Parathyroid adenoma (tissue), 2 donors: Measurements from ENCODE around the gene NTN1.

Experiments used
- H2AFZ ChIP-seq: fragments of 300-600 bp; sonication (generic); one replicate; pipeline ENCODE4 v1.7.0; 2017; ENCODE audit warnings: antibody characterized with exemption, mild to moderate bottlenecking
- H3K27ac ChIP-seq: fragments of 300-600 bp; sonication (generic); one replicate; pipeline ENCODE4 v1.7.0; 2017
- H3K27me3 ChIP-seq: fragments of 300-600 bp; sonication (generic); one replicate; pipeline ENCODE4 v1.7.0; 2017; ENCODE audit warnings: low read length; ENCODE audit not compliant: control insufficient read depth, insufficient read depth
- H3K36me3 ChIP-seq: fragments of 300-600 bp; sonication (generic); one replicate; pipeline ENCODE4 v1.7.0; 2017; ENCODE audit warnings: low read length; ENCODE audit not compliant: control insufficient read depth, insufficient read depth
- H3K4me1 ChIP-seq: fragments of 300-600 bp; sonication (generic); one replicate; pipeline ENCODE4 v1.7.0; 2017; ENCODE audit warnings: control low read depth
- H3K4me2 ChIP-seq: fragments of 300-600 bp; sonication (generic); one replicate; pipeline ENCODE4 v1.7.0; 2017; ENCODE audit warnings: low read length
- H3K4me3 ChIP-seq: fragments of 300-600 bp; sonication (generic); one replicate; pipeline ENCODE4 v1.7.0; 2017; ENCODE audit warnings: low read depth, low read length
- H3K79me2 ChIP-seq: fragments of 300-600 bp; sonication (generic); one replicate; pipeline ENCODE4 v1.7.0; 2017; ENCODE audit warnings: control low read depth
- H3K9ac ChIP-seq: fragments of 300-600 bp; sonication (generic); one replicate; pipeline ENCODE4 v1.7.0; 2017; ENCODE audit warnings: mild to moderate bottlenecking
- H3K9me3 ChIP-seq: fragments of 300-600 bp; sonication (generic); one replicate; pipeline ENCODE4 v1.7.0; 2017; ENCODE audit warnings: low read length; ENCODE audit not compliant: control insufficient read depth
- CTCF ChIP-seq: fragments of 300-600 bp; sonication (generic); IDR thresholded peaks from one replicate; pipeline ENCODE4 v1.7.0; 2017; ENCODE audit warnings: antibody characterized with exemption, mild to moderate bottlenecking
- donor health status: primary hyperparathyroidism.

The NTN1 gene

GRCh38 chr17:9057310-9057709 is 36.0 kb downstream of the NTN1 start:
- no peak overlapping the region for H3K9ac ChIP-seq
- H3K4me2 ChIP-seq: no peak overlapping the region
- H3K27me3 ChIP-seq: no peaks in the 10 kb centered on the region
- no peaks in the 10 kb centered on the region for H3K36me3 ChIP-seq
- H2AFZ ChIP-seq: no peak overlapping the region
- no peak for TF ChIP-seq CTCF
- H3K4me3 ChIP-seq: no peak overlapping the region
- H3K27ac ChIP-seq: no peak overlapping the region
- H3K9me3 ChIP-seq: no peaks in the 10 kb centered on the region
- no peaks in the 10 kb centered on the region for H3K79me2 ChIP-seq
- no peaks in the 10 kb centered on the region for H3K4me1 ChIP-seq

GRCh38 chr17:9062399-9062902 is 41.1 kb downstream of the NTN1 start:
- no peak for TF ChIP-seq CTCF
- Histone ChIP-seq H3K9ac (no peak overlapping the region), H3K9me3 (no peaks in the 10 kb centered on the region), H3K79me2 (no peaks in the 10 kb centered on the region), H3K27ac (no peak overlapping the region), H3K4me2 (no peak overlapping the region), H2AFZ (no peak overlapping the region), H3K4me3 (no peak overlapping the region), H3K4me1 (no peaks in the 10 kb centered on the region), H3K27me3 (no peaks in the 10 kb centered on the region), H3K36me3 (no peaks in the 10 kb centered on the region)

- Histone ChIP-seq H3K4me2 (no peak overlapping the region), H3K27me3 (no peaks in the 10 kb centered on the region), H3K79me2 (no peaks in the 10 kb centered on the region), H3K9ac (no peak overlapping the region), H3K4me3 (no peak overlapping the region), H3K9me3 (no peaks in the 10 kb centered on the region), H3K4me1 (no peaks in the 10 kb centered on the region), H2AFZ (no peak overlapping the region), H3K27ac (no peak overlapping the region), H3K36me3 (no peaks in the 10 kb centered on the region)
- TF ChIP-seq CTCF: no peak
Measured at GRCh38 chr17:9064311-9064834, 43.1 kb downstream of the NTN1 start.

GRCh38 chr17:9071016-9071415 is 49.7 kb downstream of the NTN1 start:
- H3K9ac ChIP-seq: no peak overlapping the region
- no peaks in the 10 kb centered on the region for H3K4me1 ChIP-seq
- H3K9me3 ChIP-seq: no peaks in the 10 kb centered on the region
- no peak overlapping the region for H3K4me2 ChIP-seq
- H3K36me3 ChIP-seq: no peaks in the 10 kb centered on the region
- H3K27me3 ChIP-seq: no peaks in the 10 kb centered on the region
- no peak overlapping the region for H3K4me3 ChIP-seq
- no peak for TF ChIP-seq CTCF
- no peak overlapping the region for H3K27ac ChIP-seq
- H2AFZ ChIP-seq: no peak overlapping the region
- no peaks in the 10 kb centered on the region for H3K79me2 ChIP-seq

- H3K27ac ChIP-seq: no peak overlapping the region
- H3K27me3 ChIP-seq: no peaks in the 10 kb centered on the region
- no peak overlapping the region for H3K9ac ChIP-seq
- H3K4me3 ChIP-seq: no peak overlapping the region
- no peaks in the 10 kb centered on the region for H3K36me3 ChIP-seq
- H3K79me2 ChIP-seq: no peaks in the 10 kb centered on the region
- H3K4me1 ChIP-seq: no peaks in the 10 kb centered on the region
- no peaks in the 10 kb centered on the region for H3K9me3 ChIP-seq
- no peak overlapping the region for H3K4me2 ChIP-seq
- TF ChIP-seq CTCF: no peak
- H2AFZ ChIP-seq: no peak overlapping the region
Measured at GRCh38 chr17:9071811-9072498, 50.6 kb downstream of the NTN1 start.
